Stimulated activated CD8-positive, alpha-beta memory T cell treated with anti-CD3 and anti-CD28 coated beads, Interleukin-12 subunit alpha, Interleukin-12 subunit beta, amount 100 ng/mL, for 24 hours (primary cell): Measurements from ENCODE around the gene WDR93.

Source experiments
- DNase-seq: peaks from one replicate; pipeline ENCODE4 v3.0.0-alpha.2; 2020; ENCODE audit errors: extremely low read depth

Gene WDR93

DNA sequence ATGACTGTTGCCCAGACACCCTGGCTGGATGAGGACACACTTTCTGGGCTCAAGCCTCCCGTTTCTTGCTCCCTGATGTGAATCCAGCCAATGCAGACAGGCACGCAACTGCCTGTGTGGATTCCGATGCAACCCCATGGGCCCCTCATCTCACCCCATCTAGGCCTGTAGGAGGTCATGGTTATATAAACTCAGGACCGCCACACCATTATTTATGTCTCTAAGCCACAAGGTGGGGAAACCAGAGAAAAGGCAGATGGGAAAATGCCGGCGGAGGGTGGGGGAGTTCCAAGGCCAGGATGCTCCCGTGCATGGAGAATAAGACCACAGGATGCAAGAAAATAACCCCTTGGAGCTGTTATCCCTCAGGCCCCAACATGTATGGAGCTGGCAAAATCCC is 58.4 kb downstream of the WDR93 start:
- DNase-seq: no peak

DNA sequence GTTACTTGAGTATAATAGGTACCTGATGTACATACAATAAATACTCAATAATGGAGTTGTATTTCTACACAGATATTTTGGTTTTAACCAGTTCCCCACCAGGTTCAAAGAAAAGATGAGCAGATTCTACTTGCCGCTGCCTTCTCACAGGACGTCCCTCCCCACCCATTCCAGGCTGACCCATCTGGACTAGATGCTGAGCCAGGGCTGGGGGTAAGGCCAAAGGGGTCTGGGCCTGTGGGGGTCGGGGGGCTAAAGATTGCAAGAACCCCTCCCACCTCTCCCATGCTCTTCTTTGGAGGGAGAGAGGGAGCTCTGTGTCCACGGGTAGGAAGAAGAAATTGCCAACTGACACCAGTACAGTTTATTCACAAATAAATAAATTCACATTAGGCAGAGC is 58.9 kb downstream of the WDR93 start:
- no peak for DNase-seq

DNA sequence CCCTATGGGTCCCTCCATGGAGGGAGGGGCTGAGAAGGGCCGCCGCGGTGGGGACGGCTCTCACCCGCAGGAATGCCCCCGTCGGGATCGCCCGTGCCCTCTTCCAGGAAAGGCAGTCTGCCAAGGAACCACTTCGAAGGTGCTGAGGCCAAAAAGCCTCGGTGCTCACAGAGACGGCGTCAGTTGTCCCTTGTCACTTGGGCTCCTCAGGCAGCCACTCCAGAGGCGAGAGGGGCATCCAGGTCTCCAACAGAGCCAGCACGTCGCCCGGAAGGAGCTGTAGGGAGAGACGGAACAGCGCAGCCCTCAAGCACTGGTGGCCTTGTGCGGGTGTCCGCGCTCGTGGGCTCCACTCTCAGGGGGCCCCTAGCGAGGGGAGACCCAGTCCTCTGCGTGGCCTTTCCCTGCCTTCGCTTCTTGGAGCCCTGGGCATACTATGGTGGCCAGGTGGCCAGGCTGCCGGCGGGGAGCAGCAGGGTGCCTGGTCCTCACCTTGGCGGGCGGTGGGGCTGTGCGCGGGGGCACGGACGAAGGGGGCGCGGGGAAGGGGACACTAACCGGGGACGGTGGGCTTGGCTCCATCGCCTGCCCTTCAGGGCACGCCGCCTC is 59.4 kb downstream of the WDR93 start:
- DNase-seq: no peak

DNA sequence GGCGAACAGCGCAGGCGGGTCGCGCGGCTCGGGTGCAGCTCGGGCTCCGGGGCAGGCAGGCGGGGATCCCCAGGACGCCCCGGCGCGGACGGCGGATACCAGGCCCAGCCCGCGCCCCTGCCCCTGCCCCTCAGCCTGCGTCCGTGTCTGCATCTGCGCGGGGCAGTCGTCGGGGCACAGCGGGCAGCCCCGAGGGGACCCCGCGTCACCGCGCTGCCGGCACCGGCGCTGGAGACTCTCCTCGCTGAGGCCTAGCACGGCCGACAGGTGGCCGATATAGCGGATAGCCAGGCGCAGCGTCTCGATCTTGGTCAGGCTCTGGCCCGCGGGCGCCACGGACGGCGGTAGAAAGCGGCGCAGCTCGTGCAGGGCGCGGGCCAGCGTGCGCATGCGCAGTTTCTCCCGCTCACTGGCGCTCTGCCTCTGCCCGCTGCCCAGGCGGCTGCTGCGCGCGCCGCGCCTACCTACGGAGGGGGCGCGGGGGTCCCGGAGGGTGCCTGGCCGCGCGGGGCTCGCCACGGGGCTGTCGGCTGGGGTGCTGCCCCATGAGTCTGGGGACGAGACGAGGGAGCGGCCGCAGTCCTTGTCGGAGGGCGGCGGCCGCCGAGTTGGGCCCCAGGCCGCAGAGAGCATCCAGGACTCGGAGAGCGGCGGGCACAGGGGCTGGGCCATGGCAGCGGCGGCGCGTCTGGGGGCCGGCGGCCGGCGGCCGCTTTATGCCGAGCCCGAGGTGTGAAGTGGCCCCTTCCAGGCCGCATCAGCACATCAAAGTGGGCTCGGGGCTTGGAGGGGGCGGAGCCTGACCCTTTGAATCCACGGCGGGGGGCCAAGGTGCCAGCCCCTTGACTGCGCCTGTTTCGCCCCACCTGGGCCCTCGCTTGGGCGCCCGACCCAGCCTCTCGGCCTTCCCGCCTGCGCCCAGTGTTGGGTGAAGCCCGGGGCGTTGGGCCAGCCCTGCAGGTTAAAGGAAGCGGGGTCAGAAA is 60.2 kb downstream of the WDR93 start, which contains the start of gene MESP1:
Gene MESP1, minus strand, starts transcription at position 690 of the 983 bp plus-strand sequence. Its CDS starts 18 bp downstream, at position 672.
- peak; percentile 63 for DNase-seq

DNA sequence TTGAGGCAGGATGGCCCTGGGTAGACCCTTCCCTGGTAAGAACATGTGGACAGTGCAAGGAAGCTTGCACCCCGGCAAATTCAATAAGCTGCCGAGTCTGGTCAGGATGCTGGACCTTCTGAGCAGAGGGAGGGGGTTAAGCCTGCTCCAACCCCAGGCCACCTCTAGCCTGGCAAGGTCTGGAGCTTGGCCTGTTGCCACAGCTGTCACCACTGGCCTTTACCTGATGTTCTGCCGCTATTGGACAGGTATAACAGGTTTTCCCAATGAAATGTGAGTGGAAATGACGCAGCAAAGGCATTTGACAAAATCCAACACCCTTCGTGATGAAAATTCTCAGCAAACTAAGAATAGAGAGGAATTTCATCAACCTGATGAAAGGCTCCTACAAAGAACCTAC is 61.1 kb downstream of the WDR93 start:
- no peak for DNase-seq

DNA sequence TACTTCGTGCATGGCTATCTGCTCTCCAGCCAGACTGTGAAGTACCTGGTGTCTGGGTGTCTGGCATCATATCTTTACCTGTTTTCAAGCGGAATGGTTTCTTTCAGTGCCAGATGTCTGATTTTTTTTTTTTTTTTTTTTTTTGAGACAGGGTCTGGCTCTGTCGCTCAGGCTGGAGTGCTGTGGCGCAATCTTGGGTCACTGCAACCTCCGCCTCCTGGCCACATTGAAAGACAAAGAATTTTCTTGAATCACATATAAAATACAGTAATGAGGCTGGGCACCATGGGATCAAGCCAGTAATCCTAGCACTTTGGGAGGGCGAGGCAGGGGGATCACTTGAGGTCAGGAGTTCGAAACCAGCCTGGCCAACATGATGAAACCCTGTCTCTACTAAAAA is 63.2 kb downstream of the WDR93 start:
- no peak for DNase-seq

DNA sequence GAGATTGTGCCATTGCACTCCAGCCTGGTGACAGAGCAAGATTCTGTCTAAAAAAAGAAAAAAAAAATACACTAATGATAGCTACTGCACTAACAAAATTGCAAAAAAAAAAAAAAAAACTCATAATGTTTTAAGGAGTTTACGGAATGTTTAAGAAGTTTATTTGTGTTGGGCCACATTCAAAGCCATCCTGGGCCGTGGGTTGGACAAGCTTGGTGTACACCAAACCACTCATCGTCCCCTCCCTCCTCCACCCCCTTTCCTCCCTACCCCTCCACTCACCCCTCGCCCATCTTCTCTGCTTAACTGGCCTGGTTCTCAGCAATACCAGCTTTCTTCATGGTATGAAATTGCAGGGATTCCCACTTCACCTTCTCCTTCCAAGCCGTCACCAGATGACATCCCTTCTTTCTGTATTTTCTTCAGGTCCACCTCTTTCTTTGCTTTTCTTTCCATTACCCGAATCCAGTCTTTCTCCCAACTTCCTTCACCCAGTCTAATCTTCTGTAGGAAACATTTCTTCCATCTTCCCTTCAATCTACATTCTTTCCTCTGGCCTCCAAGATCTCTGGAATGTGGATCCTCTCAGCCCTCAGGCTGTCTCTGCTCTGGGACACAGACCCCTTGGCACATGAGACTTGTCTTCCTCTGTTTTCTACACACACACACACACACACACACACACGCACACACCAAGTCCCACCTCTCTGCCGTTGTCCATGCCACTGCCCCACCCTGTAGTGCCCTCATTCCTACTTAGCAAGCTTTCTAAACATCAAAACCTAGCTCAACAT is 63.9 kb downstream of the WDR93 start:
- no peak for DNase-seq

DNA sequence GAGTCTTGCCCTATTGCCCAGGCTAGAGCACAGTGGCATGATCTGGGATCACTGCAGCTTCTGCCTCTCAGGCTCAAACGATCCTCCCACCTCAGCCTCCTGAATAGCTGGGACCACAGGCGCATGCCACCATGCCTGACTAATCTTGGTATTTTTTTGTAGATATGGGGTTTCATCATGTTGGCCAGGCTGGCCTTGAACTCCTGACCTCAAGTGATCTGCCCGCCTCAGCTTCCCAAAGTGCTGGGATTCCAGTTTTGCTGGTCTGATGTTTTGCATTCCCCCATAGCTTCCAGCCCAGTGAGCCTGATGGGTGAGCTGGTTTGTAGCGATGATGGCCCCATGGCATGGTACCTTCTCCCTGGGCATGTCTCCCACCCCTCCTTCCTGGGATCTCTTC is 65.1 kb downstream of the WDR93 start:
- DNase-seq: no peak

DNA sequence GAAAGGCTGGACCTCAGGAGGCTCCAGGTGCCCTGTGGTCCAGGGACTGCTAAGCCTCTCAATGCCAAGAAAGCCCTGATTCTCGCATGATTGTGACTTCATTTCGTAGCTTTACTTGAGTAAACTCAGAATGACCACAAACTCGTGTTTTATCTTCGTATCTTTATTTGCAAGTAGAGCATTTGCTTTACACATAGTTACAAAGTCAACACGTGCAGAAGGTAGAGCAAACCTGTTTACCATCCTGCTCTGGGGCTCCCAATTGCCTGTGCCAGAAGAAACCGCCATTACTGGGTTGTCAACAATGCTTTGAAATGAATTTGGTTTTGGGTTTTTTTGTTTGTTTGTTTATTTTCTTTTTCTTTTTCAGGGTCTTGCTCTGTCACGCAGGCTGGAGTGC is 66.3 kb downstream of the WDR93 start:
- DNase-seq: no peak

DNA sequence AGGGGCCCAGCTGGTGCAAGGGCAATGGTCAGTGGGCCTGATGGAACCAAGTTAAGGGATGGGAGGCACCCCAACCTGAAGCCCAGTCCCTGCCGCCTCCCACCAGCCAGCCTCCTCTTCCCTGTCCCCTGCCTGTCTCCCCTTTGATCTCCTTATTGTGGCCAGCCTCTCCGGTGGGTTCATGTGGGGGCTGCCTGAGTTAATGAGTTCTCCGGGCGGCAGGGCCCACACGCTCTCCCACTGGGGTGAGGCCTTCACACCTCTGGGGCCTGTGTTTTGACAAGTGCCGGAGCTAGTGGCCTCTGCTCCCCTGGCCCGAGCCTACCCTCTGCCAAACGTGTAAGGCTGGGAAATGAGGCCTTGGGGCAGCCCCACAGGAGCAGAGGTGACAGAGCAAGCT is 67.7 kb downstream of the WDR93 start:
- DNase-seq: no peak

DNA sequence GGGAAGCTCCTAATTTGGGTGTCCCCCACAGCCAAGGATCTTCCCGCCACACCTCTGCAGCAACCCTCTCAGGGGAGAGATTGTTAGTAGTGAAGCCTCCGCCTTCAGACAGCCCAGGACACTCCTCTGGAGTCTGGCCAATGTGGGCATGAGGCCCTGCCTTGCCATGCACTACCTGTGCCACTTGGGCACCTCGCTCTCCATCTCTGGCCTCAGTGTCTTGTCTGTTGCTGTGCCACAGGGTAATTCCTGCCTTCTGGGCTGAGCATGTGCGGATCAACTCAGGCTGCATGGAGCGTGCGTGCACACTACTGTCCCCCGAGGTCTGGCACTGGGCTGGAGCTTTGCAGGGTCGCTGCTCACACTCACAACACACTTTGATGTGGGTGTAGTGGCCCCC is 68.4 kb downstream of the WDR93 start:
- no peak for DNase-seq

DNA sequence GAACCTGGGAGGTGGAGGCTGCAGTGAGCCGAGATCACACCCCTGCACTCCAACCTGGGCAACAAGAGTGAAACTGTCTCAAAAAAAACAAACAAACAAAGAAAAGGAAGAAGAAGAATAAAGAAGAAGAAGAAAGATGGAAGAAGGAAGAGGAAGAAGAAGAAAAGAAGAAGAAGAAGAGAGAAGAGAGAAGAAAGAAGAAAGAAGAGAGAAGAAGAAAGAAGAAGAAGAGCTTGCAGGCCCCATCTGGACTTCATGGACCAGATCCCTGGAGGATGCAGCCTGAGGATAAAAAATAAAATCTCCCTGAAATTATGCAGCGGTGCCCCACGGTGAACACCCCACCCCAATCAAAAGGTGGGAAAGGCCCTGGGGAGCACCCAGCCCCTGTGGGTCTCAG is 69.2 kb downstream of the WDR93 start:
- no peak for DNase-seq

DNA sequence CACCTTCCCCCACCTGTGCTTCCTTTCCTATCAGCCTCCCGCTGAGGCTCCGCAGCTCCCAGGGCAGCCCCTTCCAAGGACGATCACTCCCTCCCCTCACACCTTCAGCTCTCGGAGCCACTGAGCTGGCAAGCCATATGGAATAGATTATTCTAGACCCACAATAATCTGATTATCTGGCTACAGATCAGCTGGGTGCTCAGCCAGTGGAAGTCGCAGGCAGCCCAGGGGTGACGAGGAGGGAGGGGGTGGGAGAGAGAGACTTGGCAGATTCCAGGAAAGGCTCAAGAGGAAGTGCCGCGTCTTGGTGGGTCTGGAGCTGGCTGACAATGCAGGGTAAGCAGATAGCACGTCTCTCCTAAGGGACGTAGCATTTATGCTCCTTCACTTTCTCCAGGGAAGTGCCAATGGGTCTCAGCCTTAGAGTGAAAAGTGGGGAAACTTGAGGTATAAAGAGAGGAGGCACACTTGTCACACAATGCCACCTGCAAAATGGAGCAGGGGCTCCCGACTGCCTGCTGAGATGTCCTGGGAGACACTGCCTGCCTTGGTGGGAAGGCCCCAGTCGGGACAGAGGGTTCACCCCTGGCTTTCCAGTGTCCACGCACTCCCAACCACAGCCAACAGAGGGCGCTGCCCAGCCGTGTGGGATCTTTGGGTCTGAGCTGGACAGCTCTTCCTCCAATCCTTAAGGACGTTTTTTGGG is 69.8 kb downstream of the WDR93 start:
- no peak for DNase-seq

DNA sequence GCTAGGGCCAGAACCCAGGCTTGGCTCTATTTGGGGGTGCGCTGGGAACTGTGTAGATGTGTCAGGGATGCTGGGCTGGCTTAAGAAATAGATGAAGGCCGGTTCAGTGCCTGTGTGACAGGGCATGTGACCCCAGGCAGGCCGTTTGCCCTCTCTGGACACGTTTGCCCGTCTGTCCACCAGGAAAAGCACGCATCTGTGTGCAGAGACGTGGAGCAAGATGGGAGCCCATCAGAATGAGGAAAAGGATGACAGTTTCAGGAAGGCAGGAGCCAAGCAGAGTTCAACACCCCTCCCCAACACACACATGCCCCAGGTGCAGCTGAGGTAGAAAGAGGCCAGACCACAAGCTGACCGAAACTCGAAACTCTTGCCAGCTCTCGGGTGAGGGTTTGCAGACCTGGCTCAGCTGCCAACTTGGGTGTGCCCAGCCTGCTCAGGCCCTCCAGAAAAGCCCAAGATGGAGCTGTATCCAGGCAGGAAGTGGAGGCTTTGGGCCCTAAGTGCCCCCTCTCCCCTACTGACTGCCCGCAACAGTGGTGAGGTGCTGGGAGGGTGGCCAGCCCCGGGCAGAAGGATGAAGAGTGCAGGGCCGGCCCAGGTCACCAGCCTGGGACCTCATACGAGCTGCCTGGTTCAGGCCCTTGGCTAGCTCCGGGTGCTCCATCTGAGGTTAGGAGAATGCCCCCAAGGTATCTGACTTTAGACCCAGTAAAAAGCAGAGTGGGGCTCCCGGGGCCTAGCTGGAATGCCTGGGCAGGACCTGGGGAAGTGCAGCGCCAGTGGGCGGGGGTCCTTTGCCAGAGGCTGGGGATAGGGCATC is 70.6 kb downstream of the WDR93 start:
- no peak for DNase-seq

DNA sequence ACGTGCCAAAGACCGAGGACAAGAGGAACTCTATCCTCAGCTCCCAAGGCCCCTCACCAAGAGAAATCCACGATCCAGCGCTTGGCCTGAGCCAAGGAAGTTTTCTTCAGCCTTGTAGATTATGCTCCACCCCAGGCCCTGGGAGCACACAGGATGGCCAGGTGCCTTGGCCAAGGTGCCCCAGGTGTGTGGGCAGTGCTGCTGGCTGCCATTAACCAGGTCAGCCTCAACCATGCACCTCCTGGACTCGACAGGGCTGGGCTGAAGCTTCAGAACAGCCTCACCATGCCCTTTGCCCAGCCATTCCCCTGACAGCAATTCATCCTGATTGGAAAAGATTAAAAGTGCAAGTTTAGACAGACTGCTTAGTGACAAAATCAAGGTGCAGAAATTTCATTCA is 71.3 kb downstream of the WDR93 start:
- DNase-seq: no peak

DNA sequence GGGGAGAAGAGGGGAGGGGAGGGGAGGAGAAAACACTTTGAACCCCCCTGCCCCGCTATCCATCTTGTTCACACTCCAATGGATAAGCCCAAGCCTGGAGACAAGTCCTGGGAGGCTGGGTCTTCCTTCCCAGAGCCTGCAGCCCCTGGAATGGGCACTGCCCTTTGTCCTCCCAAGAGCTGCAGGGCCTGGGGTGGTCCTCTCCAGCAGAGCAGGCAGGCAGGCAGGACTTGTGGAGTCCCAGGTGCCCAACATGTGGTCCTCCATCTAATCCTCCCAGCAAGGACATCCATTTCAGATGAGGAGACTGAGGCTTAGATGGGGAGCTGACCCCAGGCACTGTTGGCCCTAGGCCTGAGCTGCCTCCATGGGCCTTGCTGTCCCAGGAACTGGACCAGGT is 75.1 kb downstream of the WDR93 start:
- no peak for DNase-seq

DNA sequence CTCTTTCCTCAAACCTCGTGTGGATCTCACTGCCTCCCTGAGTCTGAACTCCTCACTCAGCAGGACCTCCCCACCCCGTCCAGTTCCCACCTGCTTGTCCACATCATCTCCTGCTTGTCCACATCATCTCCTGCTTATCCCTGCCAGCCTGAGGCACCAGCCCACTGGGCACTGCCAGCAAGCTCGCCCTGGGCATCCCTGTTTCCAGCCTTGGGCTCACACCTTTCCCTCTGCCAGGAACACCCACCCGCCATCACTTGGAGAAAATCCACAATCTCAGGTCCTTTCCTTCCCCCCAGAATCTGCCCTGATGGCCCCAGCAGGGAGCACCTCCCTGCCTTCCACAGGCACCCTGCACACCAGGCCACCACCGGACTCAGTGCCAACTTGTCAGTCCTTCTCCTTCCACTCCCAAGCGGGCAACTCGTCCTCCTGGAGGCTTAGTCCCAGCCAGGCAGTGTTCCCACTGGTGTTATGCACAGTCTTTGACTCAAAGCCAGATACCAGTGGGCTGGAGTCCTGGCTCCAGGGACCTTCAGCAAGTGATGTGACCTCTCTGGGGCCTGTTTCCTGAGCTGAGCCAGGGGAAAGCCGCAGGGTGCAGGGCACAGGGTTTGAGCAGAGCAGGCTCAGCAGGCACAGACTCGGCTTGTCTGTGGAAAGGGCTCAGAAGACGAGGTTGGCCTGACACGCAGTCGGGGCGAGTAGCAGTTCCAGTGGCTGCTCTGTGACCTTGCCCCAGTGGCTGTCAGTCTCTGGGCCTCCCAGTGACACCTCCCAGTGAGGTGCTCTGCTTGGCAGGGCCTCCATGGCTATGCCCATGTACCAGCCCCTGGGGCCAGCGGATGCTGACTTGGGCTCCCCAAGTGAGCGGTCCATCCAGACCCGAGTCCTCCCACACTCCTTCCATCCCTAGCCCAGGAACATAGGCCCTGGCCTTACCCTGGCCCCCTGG is 76.0 kb downstream of the WDR93 start:
- DNase-seq: no peak

DNA sequence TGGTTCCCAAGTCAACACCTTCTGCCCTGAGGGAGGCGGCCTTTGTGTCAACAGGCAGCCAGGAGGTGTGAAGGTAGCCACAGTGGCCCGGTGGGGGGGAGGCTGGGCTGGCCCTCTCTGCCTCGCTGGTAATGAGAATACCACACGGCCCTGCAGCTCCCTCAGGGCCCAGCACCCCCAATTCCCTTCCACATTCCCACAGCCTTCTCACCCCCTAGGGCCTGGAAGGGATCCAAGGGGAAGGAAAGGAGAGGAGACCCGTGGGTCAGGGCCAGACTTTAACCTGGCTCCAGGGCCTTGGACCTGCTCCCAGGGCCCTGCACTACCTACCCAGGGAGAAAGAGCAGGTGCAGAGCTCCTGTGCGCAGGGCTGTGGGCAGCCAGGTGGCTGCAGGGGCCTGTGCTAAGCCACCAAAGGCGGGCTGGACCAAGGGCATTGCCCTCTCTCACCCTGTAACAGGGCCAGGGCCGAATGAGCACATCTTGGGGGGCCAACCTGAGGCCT is 76.9 kb downstream of the WDR93 start:
- no peak for DNase-seq

DNA sequence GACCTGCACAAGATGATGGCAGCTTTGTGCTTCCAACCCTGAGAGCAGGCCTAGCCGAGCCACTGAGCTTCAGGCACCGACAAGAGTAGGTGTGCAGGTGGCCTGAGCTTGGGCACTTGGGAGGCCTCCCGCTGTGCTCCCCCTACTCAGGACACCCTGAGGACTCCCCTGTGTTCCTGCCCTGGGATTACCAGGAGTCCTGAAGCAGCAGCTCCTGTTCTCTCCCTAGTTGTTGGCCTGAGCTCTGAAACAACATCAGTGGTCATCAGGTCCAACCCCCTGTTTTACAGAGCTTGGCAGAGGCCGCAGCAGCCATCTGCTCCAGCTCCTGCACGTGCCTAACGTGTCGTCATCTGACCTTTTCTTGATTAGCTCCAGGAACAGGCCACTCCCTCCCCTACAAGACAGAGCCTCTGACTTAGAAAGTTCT is 77.5 kb downstream of the WDR93 start:
- DNase-seq: no peak
